Measurements from ENCODE around the gene AP3S1. TPM values are rescaled to one million over a fixed set of nuclear protein-coding genes. Genes with fewer than 3 reads are reported as not detected.

AP3S1 gene
- total and polyA plus RNA-seq, 2 of the 13 experiments (the other 11 are each of a cell fraction or from before 2014, with no cell fraction given), result 50.5 to 85.9 TPM

- CTCF ChIA-PET (ENCODE audit: low intra/inter-chr PET ratio, low total read pairs), result no interaction called here
- H3K4me1 ChIP-seq (ENCODE audit: insufficient read depth, low read length), result 0 out of 2 replicates have a peak, but pooled peaks cover 6% of the 10 kb centered on the region
- ATAC-seq (no peak), DNase-seq (ENCODE audit: low spot score) (no peak), FAIRE-seq (no peak)
- no peaks in the 10 kb centered on the region for H4K20me1 ChIP-seq (ENCODE audit: insufficient read depth, low read length)
- no peak overlapping the region for H3K9ac ChIP-seq (ENCODE audit: insufficient read depth, low read depth, low read length)
- H3K4me3 ChIP-seq (replicated peaks in 1 of 3; ENCODE audit: insufficient read depth in 1 of 3, low read depth in 2 of 3, low read length in 3 of 3), result no peak overlapping the region
- H3K9me3 ChIP-seq (ENCODE audit: low read length), result no peaks in the 10 kb centered on the region
- H2AFZ ChIP-seq (ENCODE audit: low read length), result no peak overlapping the region
- no TSS peak for BruUV-seq (replicated peaks)
- peaks cover 8 to 17% of the 10 kb centered on the region in 2 experiments for H3K27me3 ChIP-seq (ENCODE audit: control insufficient read depth in 1 of 2, insufficient read depth in 2 of 2, low read length in 2 of 2)
- H3K79me2 ChIP-seq (ENCODE audit: insufficient read depth, low read length), result no peaks in the 10 kb centered on the region
- in situ Hi-C loops (cut with HindIII; ENCODE audit: extremely low pct_ligation_motif_present, low pct_unique_long_range_greater_than_20kb) (no loop called here), intact Hi-C loops (cut with micrococcal nuclease; ENCODE audit: unreplicated experiment) (no loop called here)
- TF ChIP-seq ZSCAN31 (CRISPR knock-in tag; IDR thresholded peaks at IDR 0.05; ENCODE audit: low read depth) (no peak), KLF13 (CRISPR knock-in tag; IDR thresholded peaks at IDR 0.05) (no peak), ZNF326 (CRISPR knock-in tag; IDR thresholded peaks at IDR 0.05; ENCODE audit: borderline replicate concordance) (no peak), SRY (CRISPR knock-in tag; IDR thresholded peaks at IDR 0.05) (no peak), ZBTB8A (CRISPR knock-in tag; IDR thresholded peaks at IDR 0.05; ENCODE audit: borderline replicate concordance, low read depth) (no peak), YEATS2 (CRISPR knock-in tag; IDR thresholded peaks at IDR 0.05; ENCODE audit: borderline replicate concordance) (no peak), SUZ12 (IDR thresholded peaks at IDR 0.05; ENCODE audit: low read depth, low read length) (no peak), TBX3 (IDR thresholded peaks at IDR 0.05; ENCODE audit: borderline replicate concordance) (no peak), PHB2 (IDR thresholded peaks at IDR 0.05; ENCODE audit: partially characterized antibody) (no peak), TIGD3 (CRISPR knock-in tag; IDR thresholded peaks at IDR 0.05; ENCODE audit: borderline replicate concordance) (no peak), THAP11 (CRISPR knock-in tag; IDR thresholded peaks at IDR 0.05) (no peak), MAFF (IDR thresholded peaks at IDR 0.05; ENCODE audit: low read depth, low read length) (no peak), NKX3-1 (CRISPR knock-in tag; IDR thresholded peaks at IDR 0.05) (no peak), KDM5A (IDR thresholded peaks at IDR 0.05; ENCODE audit: borderline replicate concordance, low read length) (no peak), STAT5B (CRISPR knock-in tag; IDR thresholded peaks at IDR 0.05) (no peak), ZNF354B (CRISPR knock-in tag; IDR thresholded peaks at IDR 0.05) (no peak), ZNF484 (CRISPR knock-in tag; IDR thresholded peaks at IDR 0.05; ENCODE audit: borderline replicate concordance, low read depth) (no peak)
- TF ChIP-seq, protein P1, sequence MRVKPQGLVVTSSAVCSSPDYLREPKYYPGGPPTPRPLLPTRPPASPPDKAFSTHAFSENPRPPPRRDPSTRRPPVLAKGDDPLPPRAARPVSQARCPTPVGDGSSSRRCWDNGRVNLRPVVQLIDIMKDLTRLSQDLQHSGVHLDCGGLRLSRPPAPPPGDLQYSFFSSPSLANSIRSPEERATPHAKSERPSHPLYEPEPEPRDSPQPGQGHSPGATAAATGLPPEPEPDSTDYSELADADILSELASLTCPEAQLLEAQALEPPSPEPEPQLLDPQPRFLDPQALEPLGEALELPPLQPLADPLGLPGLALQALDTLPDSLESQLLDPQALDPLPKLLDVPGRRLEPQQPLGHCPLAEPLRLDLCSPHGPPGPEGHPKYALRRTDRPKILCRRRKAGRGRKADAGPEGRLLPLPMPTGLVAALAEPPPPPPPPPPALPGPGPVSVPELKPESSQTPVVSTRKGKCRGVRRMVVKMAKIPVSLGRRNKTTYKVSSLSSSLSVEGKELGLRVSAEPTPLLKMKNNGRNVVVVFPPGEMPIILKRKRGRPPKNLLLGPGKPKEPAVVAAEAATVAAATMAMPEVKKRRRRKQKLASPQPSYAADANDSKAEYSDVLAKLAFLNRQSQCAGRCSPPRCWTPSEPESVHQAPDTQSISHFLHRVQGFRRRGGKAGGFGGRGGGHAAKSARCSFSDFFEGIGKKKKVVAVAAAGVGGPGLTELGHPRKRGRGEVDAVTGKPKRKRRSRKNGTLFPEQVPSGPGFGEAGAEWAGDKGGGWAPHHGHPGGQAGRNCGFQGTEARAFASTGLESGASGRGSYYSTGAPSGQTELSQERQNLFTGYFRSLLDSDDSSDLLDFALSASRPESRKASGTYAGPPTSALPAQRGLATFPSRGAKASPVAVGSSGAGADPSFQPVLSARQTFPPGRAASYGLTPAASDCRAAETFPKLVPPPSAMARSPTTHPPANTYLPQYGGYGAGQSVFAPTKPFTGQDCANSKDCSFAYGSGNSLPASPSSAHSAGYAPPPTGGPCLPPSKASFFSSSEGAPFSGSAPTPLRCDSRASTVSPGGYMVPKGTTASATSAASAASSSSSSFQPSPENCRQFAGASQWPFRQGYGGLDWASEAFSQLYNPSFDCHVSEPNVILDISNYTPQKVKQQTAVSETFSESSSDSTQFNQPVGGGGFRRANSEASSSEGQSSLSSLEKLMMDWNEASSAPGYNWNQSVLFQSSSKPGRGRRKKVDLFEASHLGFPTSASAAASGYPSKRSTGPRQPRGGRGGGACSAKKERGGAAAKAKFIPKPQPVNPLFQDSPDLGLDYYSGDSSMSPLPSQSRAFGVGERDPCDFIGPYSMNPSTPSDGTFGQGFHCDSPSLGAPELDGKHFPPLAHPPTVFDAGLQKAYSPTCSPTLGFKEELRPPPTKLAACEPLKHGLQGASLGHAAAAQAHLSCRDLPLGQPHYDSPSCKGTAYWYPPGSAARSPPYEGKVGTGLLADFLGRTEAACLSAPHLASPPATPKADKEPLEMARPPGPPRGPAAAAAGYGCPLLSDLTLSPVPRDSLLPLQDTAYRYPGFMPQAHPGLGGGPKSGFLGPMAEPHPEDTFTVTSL (CRISPR knock-in tag; IDR thresholded peaks at IDR 0.05; ENCODE audit: borderline replicate concordance), result no peak
- H3K27ac ChIP-seq (ENCODE audit: extremely low read length, insufficient read depth, low read length), result no peak overlapping the region
- H3K36me3 ChIP-seq (replicated peaks in 1 of 2; ENCODE audit: control insufficient read depth in 1 of 2, insufficient read depth in 2 of 2, low read length in 2 of 2), result no peaks in the 10 kb centered on the region
- POLR2A ChIA-PET, result no interaction called here
- H3K4me2 ChIP-seq (ENCODE audit: low read depth, low read length), result no peak overlapping the region
- WGBS (ENCODE audit: low lambda C conversion rate), result 75% methylated on average over 1 of the region's 1 CpG
Observed at GRCh38 chr5:115820846-115821245, 20.9 kb upstream of the AP3S1 start.

All from HepG2 (cell line).